NCI-H1694 (cell line): Measurements from ENCODE around the gene RAX.

ENCODE experiments used
- DNase-seq: peaks from one replicate; lab custom pipeline; 2025; lab: John Stamatoyannopoulos, UW

RAX gene

DNA sequence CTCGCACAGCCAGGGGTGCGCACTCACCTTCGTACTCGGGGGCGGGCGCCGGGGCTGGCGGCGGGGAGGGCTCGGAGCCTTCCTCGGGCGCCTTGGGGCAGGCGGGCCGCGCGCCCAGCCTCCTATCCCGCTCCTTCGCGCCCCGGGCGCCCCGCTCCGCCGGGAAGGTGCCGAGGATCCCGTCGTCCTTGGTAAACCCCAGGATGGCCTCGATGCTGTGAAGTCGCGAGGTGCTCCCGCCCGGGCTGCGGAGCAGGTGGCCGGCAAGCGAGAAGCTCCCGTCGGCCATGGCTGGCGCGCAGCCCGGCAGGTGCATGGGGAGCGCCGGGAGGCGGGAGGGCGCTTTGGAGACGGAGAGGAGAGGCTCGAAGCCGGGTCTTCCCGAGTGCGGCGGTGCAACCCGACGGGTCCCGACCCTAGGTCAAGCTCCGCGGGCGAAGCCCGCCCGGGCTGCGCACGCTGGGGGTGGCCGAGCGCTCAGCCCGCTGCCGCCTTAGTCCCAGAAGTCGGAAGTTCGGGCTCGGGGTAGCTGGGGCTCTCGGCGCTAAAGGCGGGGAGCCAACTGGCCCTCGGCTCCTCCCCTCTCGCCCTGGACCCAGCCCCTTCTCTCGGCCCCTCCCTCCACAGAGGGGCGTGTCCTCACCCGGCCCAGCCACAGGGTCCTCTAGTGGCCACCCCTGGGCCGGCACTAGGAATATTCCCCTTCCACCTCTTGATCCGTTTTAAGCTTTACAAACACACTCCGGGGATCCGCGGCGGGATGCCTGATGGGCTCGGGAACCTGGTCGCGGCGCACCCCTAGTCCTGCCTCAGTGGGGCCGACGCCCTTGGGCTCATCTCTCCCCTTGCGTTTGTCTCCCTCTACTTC is at the start of gene RAX:
Gene RAX (minus strand): TSS at position 564 of the 868 bp plus-strand sequence. CDS start 248 bp downstream, at position 316.
- DNase-seq, result no peak

DNA sequence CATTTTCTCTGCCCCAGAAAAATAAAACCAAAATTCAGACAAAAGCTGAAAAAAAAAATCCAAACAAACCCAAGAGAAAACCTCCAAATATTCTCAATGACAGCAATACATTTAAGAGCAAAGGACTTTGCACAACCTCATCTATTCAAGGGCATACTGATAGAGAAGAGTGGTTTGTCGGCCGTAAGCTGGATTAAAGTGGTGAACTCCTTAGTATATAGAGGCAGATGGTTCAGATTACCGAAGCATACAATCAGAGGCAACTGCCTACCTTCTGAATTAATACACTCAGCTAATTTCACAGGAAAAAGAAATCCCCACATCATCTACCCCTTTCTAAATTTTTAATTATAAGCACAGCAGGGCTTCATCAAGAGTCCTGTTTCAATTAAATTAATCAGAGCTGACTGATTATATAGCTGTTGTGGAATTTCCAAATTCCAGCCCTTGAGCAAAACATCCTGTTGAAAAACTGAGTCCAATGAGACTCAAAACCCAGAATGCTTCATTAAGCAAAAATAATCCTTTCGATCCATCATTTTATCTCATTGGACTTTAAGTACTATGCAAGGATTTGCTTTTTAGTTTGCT is 45.3 kb upstream of the RAX start, which contains the start of gene CPLX4:
Gene CPLX4 (minus strand): TSS at position 190 of the 591 bp plus-strand sequence. CDS start 187 bp downstream, at position 3.
- no peak for DNase-seq

DNA sequence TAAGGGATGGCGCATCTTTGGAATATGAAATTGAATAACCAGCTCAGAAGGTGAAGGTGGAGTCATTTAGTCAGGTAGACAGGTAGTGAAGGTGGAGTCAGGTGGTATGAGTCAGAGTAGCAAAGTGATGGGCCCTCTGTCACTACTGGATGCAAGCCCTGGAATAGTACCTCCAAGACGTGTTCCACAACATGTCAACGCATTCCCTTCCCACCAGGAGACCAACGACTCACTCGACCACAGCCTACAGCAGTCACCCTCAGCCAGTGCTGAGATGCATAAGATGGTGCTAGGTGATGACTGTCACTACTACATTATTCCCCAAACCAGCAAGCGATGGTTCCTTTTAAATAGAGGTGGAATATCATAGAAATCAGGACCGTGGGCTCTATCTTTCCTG is 38.4 kb upstream of the RAX start:
- DNase-seq, result no peak

DNA sequence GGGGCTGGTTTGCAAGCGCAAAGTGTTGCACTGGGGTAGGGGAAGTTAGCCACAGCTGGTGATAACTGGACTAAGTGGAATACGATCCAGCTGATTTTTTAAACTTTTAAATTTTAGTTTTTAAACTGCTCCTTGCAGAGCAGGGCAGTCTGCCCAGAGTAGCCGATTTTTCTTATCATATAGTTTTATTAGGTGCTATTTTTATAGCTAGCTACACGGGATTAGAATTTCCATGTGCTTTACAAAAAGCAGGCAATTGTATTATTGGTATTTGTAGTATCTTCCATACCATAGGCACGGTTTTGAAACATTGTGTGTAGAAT is 35.6 kb upstream of the RAX start:
- no peak for DNase-seq

DNA sequence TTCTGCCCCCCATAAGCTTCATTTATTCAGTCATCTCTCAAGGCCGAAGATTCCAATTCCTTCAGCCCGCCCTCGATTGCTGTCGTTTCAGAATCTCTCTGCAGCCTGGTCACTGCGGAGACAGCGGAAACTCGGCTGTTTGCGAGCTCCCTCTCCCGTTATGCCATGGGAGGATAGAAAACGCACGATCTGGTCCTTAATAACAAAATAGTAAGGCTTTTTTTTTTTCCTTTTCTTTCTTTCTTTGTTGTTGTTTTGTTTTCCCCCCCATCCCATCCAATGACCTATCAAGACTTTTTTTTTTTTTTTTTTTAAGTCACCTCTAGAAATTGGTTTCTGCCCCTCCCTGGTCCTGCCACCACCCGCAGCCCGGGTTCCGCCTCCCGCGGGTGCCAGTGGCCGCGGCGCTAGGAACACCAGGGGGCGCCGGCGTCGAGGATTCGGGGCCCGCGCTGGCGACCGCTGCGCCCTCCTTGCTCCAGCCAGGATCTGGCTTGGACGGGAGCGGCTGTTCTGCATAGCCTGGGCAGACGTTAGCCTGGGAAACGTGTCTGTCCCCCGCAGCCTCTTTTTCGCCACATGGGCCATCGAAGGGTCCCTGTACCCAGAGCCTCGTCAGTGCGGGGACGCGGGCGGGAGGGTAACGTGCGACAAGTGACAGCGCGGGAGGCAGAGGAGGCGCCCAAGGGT is 35.1 kb upstream of the RAX start:
- DNase-seq, result peak; percentile 8

DNA sequence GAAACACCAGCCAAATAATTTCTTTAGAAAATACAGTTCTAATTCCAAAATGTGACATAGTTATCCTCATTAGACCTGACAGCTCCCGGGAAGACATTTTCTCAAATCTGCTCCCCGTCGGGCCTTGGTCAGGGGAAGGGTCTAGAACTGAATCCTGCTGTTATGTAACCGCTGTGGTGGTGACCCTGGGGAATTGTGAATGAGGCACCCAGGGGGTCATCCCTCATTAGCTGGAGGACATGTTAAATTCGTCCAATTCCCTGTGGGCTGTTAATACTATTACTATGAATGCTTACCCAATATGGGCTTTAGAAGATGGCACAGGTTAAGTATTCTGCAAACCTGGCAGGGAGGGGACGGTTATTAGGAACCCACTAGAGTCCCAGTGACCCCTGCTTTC is 33.4 kb upstream of the RAX start:
- DNase-seq, result no peak

DNA sequence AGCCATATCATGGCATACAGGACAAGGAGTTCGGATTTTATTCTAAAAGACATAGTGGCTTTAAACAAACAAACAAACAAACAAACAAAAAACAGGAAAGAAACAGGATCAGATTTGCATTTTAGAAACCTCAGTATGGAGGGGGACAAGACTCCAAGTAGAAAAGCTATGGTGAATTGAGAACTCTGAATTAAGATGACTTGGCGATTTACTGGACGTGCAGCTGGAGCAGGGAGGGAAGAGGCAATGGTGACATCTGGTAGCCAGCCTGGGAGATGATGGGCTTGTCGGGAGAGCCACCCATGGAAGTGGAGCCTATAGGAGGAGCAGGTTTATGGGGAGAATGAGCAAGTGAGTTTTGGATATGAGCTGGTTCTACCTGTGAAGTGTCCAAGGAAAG is 32.0 kb upstream of the RAX start:
- no peak for DNase-seq

DNA sequence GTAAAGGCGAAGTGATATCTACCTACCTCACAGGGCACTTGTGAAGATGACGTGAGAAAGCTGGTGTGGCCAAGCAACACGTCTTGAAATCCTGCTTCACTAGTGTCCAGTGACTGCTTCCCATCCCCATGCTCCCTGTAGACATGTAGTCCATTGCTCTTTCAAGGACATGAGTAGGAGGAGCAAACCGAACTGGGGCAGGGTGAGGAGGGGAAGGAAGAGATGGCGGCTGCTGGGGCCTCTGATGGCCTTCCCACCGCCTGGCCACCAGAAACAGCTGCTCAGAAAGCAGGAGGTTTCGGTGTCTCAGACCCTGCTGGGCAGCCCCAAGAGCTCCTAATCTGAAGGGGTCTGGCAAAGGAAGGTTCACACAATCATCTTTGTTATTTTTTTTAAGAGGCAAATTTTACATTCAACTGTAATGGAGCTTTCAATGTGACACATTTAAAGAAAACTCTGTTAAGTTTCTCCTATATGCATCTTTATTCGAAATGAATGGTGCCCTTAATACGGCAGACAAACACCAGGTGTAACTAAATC is 30.5 kb upstream of the RAX start:
- DNase-seq, result no peak

DNA sequence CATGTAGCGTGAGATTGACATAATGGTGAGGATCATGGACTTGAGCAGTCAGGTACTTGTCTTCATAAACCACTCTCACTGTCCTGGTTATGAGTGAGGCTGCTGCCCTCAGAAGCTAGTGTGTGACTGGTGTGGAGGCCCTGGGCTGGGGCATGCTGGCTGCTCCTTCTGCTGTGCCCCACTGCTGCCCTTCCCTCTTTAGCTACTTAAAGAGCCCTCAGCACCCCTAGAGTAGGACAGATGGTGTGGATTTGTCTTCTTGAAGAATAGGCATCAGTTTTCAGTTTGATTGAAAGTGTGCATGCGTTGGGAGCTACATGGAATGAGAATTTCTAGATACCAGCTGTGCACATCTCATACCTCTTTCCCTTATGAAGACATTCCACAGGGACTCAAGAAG is 29.8 kb upstream of the RAX start:
- no peak for DNase-seq

DNA sequence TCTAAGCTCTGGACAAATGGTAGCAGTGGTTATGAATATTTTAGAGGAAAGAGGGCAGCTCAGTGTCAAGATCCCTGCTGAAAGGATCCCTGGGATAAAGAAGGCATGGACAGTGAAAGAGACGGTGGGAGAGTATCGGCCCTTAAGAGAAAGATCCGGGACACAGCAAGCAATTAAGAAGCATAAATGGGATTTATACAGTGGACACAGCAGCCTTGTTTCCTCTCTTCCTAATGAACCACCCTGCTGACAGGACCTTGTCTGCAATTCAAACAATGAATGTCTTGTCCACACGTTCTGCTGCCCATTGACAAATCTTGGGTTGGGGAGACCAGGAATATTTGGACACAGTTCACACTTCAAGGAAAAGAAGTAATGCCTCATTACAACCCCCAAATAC is 28.7 kb upstream of the RAX start:
- no peak for DNase-seq

DNA sequence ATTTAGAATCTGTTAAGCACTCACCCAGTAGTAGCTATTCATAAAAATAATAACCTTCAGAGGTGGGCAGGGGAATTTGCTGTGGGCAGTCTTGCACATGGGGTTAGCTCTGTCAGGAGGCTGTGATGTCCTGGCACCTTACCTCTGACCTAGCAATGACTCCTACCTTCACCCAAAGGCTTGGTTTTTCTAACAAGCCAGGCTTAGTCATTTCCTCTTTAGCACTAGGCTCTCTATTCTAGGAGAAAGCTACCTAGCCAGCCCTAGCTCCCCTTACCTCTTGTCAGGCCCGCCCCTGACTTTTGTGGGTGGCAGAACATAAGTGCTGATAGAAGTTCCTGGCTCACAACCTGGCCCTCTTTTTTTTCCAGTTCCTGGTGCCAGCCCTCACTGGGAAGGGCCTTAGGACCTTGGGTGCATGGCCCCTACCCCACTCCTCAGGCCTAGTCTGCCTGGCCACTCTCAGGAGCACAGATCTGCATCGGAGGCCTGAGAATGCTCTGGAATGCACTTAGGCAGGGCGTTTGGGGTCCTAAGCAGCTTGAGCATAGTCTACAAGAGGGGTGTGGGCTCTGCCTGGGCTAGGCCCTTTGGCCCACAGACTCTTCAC is 27.5 kb upstream of the RAX start:
- no peak for DNase-seq

DNA sequence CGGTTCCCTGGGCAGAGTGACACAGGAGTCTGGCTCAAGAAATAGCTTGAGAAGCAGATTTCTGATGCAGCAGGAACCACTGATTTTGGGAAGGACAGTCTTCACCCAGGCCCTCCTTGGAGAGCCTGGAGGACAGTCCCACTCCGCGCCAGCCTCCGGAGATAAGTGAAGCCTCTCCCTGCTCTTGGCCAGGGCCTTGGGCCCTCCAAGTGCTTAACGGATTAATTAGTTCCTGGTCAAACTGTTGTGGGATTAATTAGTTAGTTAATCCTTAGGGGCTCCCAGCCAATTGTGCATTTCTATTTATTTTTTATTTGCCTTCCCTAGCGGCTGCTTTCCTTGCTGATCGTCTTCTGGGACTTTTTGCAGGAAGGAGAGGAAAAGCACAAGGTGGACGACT is 25.6 kb upstream of the RAX start:
- no peak for DNase-seq

DNA sequence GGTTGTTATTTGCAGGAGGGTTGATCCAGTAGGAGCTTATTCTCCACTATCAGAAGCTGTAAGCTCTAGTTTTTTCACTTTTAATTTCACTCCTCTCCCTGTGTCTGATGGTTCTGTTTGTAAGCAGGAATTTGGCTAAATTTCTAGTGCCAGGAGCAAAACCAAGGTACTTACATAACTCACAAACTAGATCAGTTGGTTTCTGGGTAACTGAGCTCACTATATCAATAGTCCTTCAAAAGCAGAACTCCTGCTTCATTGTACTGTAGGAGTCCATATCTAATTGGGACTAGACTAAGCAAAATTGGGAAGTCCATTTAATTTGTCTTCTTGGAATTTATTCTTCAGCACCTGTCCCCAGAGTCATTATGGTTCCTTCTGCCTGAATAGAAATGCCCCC is 20.1 kb upstream of the RAX start:
- DNase-seq, result no peak

DNA sequence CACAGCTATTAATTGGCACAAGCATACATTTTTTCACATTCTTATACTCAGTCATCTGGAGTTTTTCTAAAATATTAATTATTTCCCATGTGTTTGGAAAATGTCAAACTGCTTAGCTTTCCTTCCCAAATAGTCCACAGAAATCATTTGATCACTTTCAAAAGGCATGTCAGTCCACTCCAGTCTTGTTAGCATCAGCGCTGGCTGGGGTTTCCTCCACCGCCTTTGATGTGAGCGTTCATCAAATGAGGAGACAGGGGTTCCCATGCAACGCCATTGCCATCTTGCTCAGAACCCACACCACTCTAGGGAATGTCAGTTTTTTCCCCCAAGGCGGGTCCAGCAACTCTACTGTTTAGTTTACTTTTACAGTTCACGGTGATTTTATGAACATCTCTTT is 13.1 kb upstream of the RAX start:
- DNase-seq, result no peak

DNA sequence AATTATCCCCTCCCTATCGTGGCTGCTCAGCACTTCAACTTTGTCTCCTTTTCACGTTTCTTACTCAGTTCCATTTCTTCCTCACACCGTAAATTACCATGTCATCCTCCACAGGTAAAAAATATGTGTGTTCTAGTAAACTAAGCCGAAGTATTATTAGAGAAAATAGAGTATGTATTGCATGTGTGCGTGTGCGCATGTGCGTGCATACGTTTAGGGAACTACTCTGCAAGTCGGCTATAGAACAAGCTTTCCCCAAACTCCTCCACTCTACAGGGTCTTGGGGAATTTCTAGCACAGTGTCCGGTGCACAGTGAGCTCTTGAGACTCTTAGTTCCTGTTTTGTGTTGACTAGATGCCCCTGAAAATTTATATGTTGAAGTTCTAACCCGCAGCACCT is 9.1 kb upstream of the RAX start:
- DNase-seq, result no peak

DNA sequence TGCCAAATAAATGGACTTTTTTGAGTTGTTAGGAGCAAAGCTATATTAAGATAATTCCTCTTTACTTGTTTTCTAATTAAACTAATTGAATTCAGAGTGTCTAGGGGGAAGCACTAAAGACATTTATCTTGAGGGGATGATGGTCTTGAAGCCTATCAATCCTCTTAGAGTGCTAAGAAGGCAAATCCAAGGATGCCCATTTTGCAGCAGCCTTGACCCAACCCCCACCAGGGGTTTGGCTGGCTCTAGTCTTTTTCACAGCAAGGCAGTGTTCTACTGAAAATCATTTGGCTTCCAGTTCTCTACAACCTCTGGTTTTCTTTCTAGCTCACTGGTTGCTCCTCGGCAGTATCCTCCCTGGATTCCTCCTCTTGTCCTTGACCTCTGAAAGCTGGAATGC is 6.5 kb upstream of the RAX start:
- DNase-seq, result no peak

DNA sequence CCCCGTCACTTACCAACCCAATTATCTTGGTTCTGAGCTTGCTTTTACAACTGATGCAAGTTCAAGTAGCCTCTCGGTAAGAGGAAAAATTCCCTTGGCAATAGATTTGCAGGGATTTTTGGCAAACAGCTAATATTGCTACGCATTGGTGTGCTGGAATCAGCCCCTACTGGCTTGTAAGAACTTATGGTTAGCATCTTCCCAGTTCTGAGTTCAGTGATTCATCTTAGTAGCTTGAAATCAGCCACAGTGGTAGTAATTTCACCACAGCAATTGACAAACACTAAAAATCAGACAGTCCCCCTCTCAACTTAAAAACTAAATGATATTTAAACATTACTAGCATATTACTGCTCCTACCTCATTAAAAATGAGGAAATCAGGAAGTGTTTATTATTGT is 5.9 kb upstream of the RAX start:
- no peak for DNase-seq

DNA sequence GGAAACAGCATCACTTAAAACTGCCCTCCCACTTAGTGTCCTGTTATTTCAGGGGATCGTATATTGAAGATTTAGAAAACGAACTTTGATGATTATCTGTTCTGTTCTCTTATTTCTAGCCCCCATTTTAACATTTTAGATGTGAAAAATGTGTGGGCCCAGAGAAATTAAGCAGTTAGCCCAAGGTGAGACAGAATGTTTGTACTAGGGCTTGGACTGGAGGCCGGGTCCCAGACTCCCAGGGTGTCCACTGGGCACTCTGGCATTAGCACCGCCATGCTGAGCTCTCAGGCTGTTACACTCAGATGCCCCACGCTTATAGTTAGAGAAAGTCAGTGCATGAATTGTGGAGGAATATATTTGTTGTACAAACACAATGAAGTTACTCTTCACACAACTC is 5.5 kb upstream of the RAX start:
- DNase-seq, result no peak

DNA sequence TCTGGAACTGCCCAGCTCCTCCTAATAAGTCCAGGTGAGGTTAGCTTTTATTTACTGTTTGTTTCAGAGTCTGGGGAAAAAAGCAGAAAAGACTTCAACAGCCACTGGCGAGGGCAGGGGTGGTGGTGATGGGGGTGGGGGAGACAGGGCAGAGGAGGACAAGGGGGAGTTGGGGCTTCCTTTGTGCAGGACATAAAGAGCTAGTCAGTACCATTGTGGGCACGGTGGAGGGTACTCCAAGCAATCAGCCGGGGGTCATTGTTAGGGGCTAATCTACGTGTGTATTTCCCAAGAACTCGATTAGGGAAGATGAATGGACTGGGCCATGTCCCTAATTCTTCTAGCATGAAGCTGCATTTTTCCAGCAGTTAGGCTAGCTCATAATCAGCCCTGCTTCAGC is 2.8 kb upstream of the RAX start:
- DNase-seq, result no peak

DNA sequence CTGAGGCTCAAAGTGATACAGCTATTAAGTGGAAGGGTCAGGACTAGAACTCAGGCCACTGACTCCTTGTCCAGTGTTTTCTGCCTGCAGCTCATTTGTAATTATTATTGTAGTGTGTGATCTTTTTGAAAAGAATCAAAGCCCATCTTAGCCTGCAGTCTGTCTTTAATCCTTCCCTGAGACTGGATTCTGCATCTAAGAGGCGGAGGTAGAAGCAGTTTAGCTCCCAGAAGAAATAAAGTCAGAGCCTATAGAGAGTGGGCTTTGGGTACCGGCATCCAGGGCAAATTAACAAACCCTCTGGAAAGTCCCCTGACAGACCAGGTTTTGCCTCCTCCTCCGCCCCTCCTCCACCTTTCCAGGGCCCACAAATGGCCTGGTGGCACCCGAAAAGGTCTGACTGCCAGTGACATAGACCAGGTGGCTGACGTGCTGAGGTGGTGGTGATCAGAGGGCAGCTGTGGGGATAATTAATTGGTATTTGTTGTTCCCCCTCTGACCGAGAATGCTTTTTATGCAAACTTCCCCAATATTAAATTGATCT is 2.2 kb upstream of the RAX start:
- DNase-seq, result no peak

DNA sequence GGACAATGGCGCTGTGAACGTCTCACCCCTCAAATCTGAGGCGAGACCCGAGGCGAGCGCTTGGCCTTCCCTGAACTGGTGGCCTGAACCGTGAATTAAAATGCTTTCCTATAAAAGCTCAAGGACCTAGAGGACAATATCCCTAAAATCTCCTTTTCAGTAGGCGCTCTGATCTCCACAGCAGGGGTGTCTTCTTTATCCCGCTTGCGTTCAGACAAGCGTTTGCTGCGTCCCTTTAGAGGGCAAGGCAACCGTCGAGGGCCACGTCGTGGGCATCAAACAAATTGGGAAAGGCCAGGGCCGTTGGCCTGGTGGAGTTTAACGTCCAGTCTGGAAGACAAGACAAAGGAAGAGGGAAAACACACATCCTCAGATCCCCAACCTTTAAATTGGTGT is 1.3 kb upstream of the RAX start:
- no peak for DNase-seq
